HUES64 (cell line): ENCODE data around the gene SMC4. TPM values are rescaled to one million over a fixed set of nuclear protein-coding genes. Genes with fewer than 3 reads are reported as not detected.
"Not testable (repeated sequence)": the region's sequence is repeated elsewhere in the genome, so short reads cannot be mapped to it uniquely, and the experiment has no call there.

ENCODE experiments used
- H3K27ac ChIP-seq: 2 replicates; pipeline ENCODE4 v1.7.0; 2013; ENCODE audit warnings: low read depth, low read length, inconsistent platforms
- H3K27me3 ChIP-seq: 2 replicates; pipeline ENCODE4 v1.6.1; 2013; ENCODE audit warnings: mild to moderate bottlenecking, low read length; ENCODE audit not compliant: insufficient read depth
- H3K36me3 ChIP-seq: 2 replicates; pipeline ENCODE4 v1.6.1; 2013; ENCODE audit warnings: mild to moderate bottlenecking, low read length; ENCODE audit not compliant: insufficient read depth
- H3K4me1 ChIP-seq: 2 replicates; pipeline ENCODE4 v1.6.1; 2013; ENCODE audit warnings: mild to moderate bottlenecking, low read length, moderate library complexity; ENCODE audit not compliant: insufficient read depth
- H3K4me3 ChIP-seq: 2 replicates; pipeline ENCODE4 v1.5.1; 2013; ENCODE audit warnings: mild to moderate bottlenecking, low read length, moderate library complexity
- H3K9ac ChIP-seq: 2 replicates; pipeline ENCODE4 v1.6.1; 2013; ENCODE audit warnings: mild to moderate bottlenecking, low read depth, low read length
- H3K9me3 ChIP-seq: 2 replicates; pipeline ENCODE4 v1.6.1; 2013; ENCODE audit warnings: low read depth, low read length; ENCODE audit not compliant: insufficient read depth
- WGBS: fragments of 150-250, 120-280 bp; methylation state at CpG from one replicate; pipeline ENCODE4 v1.1.7; 2013; ENCODE audit warnings: missing lambda C conversion rate; 5-methylcytosine and 5-hydroxymethylcytosine counted together
- polyA plus RNA-seq, 2 experiments: library from polyadenylated mRNA; stranded (reverse); fragments of 50-300 nt; gene quantifications; one replicate each; pipeline ENCODE4 v1.2.3, GENCODE V29; 2013

The SMC4 gene
- 99.3 TPM for polyA plus RNA-seq (2013, experiment 1 of 2)
- polyA plus RNA-seq (2013, experiment 2 of 2) = 114 TPM

DNA sequence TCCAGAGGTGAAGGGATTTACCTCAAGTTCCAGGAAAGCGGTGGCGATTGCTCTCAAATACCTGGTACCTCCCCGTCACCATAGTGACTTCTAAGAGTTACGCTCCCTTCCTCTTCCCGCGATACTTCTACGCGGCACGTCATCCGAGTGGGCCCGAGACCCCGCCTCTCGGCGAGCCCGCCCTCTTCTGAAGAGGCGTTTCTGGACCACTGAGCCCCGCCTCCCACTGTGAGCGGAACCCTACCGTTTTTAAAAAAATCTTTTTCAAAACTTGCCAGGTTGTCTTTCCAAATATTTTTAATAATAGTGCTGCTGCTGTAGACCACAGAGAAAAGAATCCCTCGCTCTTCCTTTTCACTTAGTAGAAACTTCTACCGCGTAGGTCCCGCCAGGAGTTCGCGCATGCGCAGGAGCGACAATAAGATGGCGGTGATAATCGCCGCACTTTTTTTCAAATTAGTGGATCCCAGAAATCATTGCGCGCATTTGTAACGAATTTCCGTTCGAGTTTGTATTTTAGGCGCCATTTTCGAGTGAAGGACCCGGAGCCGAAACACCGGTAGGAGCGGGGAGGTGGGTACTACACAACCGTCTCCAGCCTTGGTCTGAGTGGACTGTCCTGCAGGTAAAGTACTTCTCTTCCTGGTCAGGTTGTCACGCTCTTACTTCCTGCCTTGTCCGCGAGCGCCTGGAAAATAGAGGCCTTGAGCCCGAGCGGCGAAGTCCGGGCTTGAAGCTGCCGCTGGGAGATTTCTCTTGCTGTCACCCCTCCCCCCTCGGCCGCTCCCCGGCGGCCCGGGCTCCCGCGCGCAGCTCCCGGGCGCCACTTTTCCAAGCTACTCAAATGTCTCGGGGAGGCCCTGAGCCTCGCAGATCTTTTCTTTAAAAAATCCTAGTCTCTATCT, at the start of gene SMC4, which contains the start of gene IFT80:
SMC4 (plus strand) TSS at position 526 of the 905 bp plus-strand sequence. CDS start 1,177 bp downstream, outside the sequence.
IFT80 (minus strand) TSS at position 101 of the 905 bp plus-strand sequence. CDS start 14,625 bp downstream, outside the sequence.
- under 1% methylated on average over 63 of the region's 63 CpGs for WGBS
- Histone ChIP-seq H3K9ac (peak within 1 kb of the TSS; percentile 96), H3K36me3 (peaks cover 26% of the 10 kb centered on the region), H3K4me3 (peak within 1 kb of the TSS; percentile 91), H3K27me3 (no peaks in the 10 kb centered on the region), H3K4me1 (peaks cover 40% of the 10 kb centered on the region), H3K27ac (peak within 1 kb of the TSS; percentile 98), H3K9me3 (no peaks in the 10 kb centered on the region)

- Histone ChIP-seq H3K4me3 (no peak overlapping the region), H3K9me3 (no peaks in the 10 kb centered on the region), H3K27ac (no peak overlapping the region), H3K4me1 (no peaks in the 10 kb centered on the region), H3K9ac (no peak overlapping the region), H3K27me3 (no peaks in the 10 kb centered on the region), H3K36me3 (peaks cover 25% of the 10 kb centered on the region)
- 82% methylated on average over 2 of the region's 4 CpGs for WGBS
Observed at GRCh38 chr3:160355826-160356225, 43.6 kb upstream of the SMC4 start.

- not testable (repeated sequence) for H3K9ac ChIP-seq, H3K4me1 ChIP-seq, H3K4me3 ChIP-seq, H3K9me3 ChIP-seq, H3K27me3 ChIP-seq, H3K27ac ChIP-seq
- 84% methylated on average over 1 of the region's 2 CpGs for whole genome bisulfite sequencing
- H3K36me3 ChIP-seq = peaks cover 10% of the 10 kb centered on the region; the same call in 1 of the 2 replicates
Observed at GRCh38 chr3:160362896-160363295, 36.6 kb upstream of the SMC4 start.

DNA sequence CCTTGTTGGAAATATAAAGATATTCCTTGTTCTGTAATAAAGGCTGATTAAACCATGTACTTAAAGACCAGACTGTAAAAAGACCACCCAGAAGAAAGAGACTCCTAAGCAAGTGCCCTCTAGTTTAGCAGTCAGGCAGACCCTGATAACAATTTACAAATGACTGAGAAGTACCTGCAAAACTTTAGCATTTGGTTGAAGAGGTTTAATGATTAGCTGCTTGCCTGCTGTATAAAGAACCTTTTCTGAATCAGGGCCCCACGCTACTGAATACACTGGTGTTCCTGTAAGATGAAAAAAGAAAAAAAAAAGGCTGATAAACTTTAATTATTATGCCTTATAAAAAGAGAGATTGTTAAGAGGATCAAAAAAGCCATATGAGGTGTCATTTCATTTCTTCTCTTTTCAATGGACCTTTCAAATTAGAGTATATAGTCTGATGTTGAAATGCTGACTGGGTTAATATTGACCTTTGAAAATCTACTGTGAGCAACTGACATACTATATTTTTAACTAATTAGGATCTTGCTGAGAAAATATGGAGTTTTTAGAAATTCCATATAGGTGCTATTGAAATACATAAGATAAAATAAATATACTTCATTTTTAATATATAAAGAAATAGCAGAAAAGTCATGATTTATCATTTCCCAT, 33.5 kb upstream of the SMC4 start:
- 100% methylated on average over 1 of the region's 1 CpG for WGBS

GRCh38 chr3:160368804-160369203, 30.6 kb upstream of the SMC4 start:
- Histone ChIP-seq H3K27ac (no peak overlapping the region), H3K4me1 (no peaks in the 10 kb centered on the region), H3K36me3 (peaks cover 19% of the 10 kb centered on the region), H3K9me3 (no peaks in the 10 kb centered on the region), H3K9ac (no peak overlapping the region), H3K4me3 (no peak overlapping the region), H3K27me3 (no peaks in the 10 kb centered on the region)
- WGBS = 82% methylated on average over 1 of the region's 2 CpGs

More for the DNA sequence above, 33.5 kb upstream of the SMC4 start:
- Histone ChIP-seq H3K4me3 (no peak overlapping the region), H3K9me3 (no peaks in the 10 kb centered on the region), H3K27ac (no peak overlapping the region), H3K4me1 (no peaks in the 10 kb centered on the region), H3K27me3 (no peaks in the 10 kb centered on the region), H3K36me3 (peaks cover 10% of the 10 kb centered on the region; the same call in 1 of the 2 replicates), H3K9ac (no peak overlapping the region)

DNA sequence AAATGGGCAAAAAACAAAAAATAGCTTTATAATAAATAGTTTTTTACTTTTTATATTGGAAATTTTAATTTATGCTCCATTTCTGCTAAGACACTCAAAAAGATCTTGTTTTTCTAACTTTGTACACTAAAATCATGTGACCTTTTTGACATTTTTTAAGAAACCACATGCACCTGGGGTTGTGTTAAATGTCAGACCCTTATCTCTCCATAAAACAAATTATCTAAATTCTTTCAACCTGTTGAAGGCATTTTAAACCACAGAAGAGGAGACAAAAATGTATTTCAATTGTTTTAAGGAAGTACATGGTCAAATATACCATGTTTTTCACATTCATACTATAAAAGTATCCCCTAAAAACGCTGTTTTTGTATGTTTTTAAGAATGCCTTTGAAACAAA, 29.7 kb upstream of the SMC4 start:
- H3K36me3 ChIP-seq = peaks cover 29% of the 10 kb centered on the region
- no peak overlapping the region for H3K4me3 ChIP-seq
- no peaks in the 10 kb centered on the region for H3K4me1 ChIP-seq
- no peak overlapping the region for H3K9ac ChIP-seq
- no CpG with 5 or more reads among the region's 1 CpG for whole genome bisulfite sequencing
- no peaks in the 10 kb centered on the region for H3K27me3 ChIP-seq
- H3K27ac ChIP-seq = no peak overlapping the region
- H3K9me3 ChIP-seq = no peaks in the 10 kb centered on the region

DNA sequence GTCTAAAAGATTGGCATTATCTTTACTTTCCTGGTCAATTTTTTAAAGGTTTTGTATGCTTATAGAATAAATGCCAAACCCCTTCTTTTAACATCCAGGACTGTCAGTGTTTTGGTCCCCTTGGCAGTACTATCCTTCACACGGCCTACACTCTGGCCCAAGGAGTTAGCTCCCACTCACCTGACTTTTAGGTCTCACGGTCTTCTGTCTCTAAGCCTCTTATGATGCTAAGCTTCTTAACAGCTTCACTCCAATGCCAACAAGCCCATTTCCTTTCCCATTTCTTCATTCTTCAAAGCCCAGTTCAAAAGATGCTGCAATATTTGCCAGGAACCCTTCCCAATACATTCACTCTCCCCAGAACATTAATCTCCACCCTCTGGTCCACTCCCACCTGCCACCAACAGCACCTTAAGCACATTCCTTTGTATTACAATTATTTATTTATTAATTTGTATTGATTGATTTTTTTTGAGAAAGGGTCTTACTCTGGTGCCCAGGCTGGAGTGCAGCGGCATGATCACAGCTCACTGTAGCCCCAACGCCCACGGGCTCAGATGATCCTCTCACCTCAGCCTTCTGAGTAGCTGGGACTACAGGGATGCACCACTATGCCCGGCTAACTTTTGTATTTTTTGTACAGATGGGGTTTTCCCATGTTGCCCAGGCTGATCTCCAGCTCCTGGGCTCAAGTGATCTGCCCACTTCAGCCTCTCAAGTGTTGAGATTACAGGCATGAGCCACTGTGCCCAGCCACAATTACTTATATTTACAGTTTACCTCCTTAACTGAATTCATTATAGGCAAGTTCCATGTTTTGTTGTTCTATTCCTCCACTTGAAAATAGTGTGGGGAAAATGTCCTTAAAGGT, 28.2 kb upstream of the SMC4 start:
- Histone ChIP-seq H3K27me3 (no peaks in the 10 kb centered on the region), H3K36me3 (peaks cover 33% of the 10 kb centered on the region), H3K4me1 (no peaks in the 10 kb centered on the region), H3K9ac (no peak overlapping the region), H3K4me3 (no peak overlapping the region), H3K9me3 (no peaks in the 10 kb centered on the region), H3K27ac (no peak overlapping the region)
- WGBS = 88% methylated on average over 6 of the region's 6 CpGs

DNA sequence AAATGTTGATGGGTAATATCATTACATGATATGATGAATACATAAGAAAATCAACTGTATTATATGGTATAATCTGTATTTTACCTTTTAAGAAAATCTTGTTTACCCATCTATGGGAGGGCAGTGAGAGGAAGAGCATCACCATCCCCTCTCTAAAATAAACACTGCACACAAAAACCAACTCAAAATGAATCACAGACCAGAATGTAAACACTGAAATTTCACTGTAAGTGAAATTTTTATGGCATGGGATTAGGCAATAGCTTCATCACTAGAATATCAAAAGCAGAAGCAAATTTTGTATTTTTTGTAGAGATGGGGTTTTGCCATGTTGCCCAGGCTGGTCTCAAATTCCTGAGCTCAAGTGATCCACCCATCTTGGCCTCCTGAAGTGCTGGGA, 26.7 kb upstream of the SMC4 start:
- Histone ChIP-seq H3K36me3 (peaks cover 39% of the 10 kb centered on the region), H3K27me3 (no peaks in the 10 kb centered on the region), H3K9ac (no peak overlapping the region), H3K9me3 (no peaks in the 10 kb centered on the region), H3K4me3 (no peak overlapping the region), H3K27ac (no peak overlapping the region), H3K4me1 (no peaks in the 10 kb centered on the region)

DNA sequence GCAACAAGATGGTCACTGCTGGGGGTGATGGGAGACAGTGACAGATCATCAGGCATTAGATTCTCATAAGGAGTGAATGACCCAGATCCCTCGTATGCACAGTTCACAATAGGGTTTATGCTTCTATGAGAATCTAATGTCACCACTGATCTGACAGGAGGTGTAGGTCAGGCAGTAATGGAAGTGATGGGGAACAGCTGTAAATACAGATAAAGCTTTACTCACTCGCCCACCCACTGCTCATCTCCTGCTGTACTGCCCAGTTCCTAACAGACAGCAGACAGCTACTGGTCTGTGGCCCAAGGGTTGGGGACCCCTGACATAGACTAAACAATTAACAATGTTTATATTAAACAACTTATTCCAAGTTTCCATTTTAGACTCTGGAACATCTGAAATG, 25.8 kb upstream of the SMC4 start:
- Histone ChIP-seq H3K9me3 (no peaks in the 10 kb centered on the region), H3K9ac (no peak overlapping the region), H3K27ac (no peak overlapping the region), H3K36me3 (peaks cover 39% of the 10 kb centered on the region), H3K4me1 (0 out of 2 replicates have a peak, but pooled peaks cover 1% of the 10 kb centered on the region), H3K27me3 (no peaks in the 10 kb centered on the region), H3K4me3 (no peak overlapping the region)
- WGBS = 93% methylated on average over 2 of the region's 2 CpGs

DNA sequence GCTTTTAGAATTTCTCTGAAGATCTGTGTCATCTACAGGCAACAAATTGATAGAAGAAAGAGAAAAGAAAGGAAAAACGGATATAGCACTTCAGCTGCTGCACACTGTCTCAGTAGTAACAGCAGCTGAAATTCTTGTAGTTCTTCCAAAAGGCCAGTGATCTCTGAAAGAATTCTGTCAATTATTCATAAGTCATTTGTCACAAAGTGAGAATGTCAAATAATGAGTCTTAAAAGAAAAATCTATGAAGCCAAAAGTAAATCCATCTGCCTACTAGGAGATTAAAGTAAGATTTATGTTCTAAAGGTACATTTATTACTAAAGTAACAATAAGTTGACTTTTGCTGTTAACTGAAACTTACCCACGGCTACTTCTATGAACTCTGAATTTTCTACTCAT, 25.0 kb upstream of the SMC4 start:
- H3K27me3 ChIP-seq = no peaks in the 10 kb centered on the region
- no peak overlapping the region for H3K4me3 ChIP-seq
- H3K9me3 ChIP-seq = no peaks in the 10 kb centered on the region
- H3K4me1 ChIP-seq = peaks cover 8% of the 10 kb centered on the region
- no peak overlapping the region for H3K27ac ChIP-seq
- H3K36me3 ChIP-seq = peaks cover 39% of the 10 kb centered on the region
- H3K9ac ChIP-seq = no peak overlapping the region
- 92% methylated on average over 1 of the region's 2 CpGs for WGBS
